Fibroblast of mammary gland (primary cell): ENCODE data around the gene SRSF10.

Source experiments
- DNase-seq: peaks from one replicate; pipeline ENCODE4 v3.0.0-alpha.2; 2010; ENCODE audit warnings: low read depth
- H3K4me3 ChIP-seq: 2 replicates; pipeline ENCODE4 v1.5.1; 2011; ENCODE audit warnings: low read depth, mild to moderate bottlenecking, low read length, moderate library complexity; ENCODE audit not compliant: control insufficient read depth
- TF ChIP-seq, protein P1 (sequence below): conservative IDR thresholded peaks from 2 replicates; pipeline ENCODE4 v1.5.1; 2011; ENCODE audit warnings: low read depth, low read length, inconsistent platforms; ENCODE audit not compliant: control insufficient read depth, insufficient read depth

SRSF10 gene

DNA sequence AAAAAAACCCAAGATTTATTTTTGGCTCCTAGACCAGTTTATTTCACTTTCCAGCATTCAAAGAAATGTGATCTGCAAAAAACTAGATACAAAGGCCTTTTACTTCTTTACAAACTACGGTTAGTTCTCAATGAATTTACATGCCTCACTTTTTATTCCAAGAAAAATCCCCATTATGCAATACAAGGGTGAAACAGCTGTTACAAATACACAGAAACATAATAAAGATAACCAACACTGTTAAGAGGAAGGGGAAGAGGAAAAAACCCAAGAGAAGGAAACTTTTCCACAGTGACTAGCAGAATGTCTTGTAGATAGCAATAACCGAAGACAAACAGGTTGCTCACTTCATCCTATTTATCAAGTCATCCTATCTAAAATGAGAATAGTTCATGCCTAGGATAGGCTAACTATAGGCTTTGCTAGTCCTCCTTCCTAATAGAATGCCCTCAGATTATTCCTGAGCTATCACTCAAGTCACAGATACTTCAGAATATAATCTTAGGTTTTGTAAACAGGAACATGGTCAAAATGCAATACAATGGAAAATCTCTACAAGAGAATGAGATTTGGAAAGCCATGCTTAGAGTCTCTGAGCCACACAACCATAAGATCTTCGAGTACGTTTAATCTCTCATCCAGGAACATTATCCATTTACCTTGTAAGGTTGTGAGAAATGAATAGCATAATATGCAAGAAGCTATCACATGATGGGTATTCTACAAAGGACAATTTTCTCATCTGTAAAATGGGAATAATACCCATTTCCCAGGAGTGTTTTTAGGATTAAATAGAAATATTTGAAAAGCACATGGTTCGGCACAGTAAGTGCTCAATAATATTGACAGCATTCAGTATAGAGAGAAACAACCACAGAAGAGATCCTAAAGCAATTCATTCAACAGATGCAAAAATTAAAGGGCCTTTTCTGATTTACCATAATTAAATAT is 15.1 kb downstream of the SRSF10 start:
- DNase-seq = peak; percentile 36
- TF ChIP-seq, protein P1, sequence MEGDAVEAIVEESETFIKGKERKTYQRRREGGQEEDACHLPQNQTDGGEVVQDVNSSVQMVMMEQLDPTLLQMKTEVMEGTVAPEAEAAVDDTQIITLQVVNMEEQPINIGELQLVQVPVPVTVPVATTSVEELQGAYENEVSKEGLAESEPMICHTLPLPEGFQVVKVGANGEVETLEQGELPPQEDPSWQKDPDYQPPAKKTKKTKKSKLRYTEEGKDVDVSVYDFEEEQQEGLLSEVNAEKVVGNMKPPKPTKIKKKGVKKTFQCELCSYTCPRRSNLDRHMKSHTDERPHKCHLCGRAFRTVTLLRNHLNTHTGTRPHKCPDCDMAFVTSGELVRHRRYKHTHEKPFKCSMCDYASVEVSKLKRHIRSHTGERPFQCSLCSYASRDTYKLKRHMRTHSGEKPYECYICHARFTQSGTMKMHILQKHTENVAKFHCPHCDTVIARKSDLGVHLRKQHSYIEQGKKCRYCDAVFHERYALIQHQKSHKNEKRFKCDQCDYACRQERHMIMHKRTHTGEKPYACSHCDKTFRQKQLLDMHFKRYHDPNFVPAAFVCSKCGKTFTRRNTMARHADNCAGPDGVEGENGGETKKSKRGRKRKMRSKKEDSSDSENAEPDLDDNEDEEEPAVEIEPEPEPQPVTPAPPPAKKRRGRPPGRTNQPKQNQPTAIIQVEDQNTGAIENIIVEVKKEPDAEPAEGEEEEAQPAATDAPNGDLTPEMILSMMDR = no peak

GRCh38 chr1:23964235-23964668 is 15.9 kb downstream of the SRSF10 start:
- H3K4me3 ChIP-seq = no peak overlapping the region
- no peak for DNase-seq
- TF ChIP-seq, protein P1 = no peak

More for the DNA sequence above, 15.1 kb downstream of the SRSF10 start:
- H3K4me3 ChIP-seq = no peak overlapping the region

GRCh38 chr1:23963617-23964234 is 16.4 kb downstream of the SRSF10 start:
- TF ChIP-seq, protein P1 = no peak
- no peak overlapping the region for H3K4me3 ChIP-seq
- DNase-seq = no peak

DNA sequence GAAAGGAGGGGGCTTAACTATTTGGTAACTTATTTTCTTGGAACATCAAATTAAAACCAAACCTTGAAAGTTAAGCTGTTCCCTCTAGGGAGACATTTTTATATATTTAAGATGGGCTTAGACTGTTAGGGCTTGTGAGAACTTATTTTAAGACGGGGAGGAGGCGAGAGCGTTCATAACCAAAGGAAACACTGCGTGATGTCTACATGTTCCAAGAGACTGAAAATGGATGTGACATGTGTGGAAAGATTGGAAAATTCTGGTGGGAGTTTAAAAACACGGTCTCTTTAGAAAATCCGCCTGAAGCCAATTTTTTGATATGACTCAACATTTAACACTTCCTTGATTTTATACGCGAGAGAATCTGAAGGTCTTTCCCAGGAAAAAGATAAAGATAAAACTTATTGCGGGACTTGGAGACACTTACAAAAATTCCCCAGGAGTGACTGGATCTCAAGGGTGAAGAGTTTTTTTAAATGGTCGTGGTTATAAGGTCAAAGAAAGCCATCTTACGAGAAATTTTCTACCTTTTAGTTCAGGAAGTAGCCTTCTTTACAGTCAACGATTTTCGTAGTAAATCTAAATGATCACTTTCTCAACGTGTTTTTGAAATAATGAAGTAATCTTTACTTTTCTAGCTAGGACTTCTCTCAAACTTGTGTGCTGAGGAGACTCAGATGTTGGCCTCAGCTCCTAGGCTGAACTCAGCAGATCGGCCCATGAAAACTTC is 19.7 kb downstream of the SRSF10 start:
- TF ChIP-seq, protein P1 = no peak
- peak overlapping the region; percentile 83 for H3K4me3 ChIP-seq
- DNase-seq = peak; percentile 31

DNA sequence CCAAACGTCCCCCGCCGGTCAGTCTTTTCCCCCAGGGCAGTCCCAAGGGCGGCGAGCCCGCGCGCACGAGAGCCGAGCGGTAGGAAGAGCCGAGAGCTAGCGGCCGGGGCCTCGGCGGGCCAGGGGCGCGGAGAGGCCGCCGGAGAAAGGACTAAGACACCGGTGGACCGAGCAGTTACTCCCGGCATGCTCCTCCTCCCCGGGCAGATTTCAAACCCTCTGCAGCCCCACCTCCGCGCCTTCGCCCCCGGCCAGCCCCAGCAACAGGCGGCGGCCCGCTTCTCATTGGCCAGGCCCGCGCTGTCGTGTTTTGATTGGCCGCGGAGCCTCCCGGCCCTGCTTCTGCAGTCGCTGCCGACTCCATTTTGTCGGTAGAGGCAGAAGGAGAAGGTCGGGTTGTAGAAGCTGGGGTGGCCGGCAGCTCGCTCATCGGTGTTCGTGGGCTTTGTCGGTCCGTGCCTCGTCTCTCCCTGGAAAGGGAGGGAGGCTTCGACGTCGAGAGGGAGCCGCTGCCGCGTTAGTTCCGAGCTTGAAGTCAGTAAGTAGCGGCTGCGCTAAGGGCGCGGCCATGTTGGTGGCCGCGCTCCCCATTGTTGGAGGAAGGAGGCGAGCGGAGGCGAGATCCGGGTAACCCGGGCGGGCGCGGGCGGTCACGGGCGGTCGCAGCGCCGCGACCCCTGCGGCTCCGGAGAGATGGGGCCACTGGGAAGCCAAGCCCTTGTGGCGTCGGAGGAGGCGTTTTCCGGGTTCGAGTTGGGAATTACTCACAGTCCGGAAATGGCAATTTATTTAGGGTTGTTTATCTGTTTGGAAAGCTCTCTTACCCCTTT is 20.5 kb downstream of the SRSF10 start, which contains the start of gene PNRC2:
Gene PNRC2, plus strand, starts transcription at position 368 of the 830 bp plus-strand sequence. CDS start 1,630 bp downstream, outside the sequence.
- peak within 1 kb of the TSS; percentile 83 for H3K4me3 ChIP-seq
- DNase-seq = peak; percentile 93
- TF ChIP-seq, protein P1 = no peak
